Keratinocyte (primary cell): ENCODE data around the gene CALCOCO1. TPM values are rescaled to one million over a fixed set of nuclear protein-coding genes. Genes with fewer than 3 reads are reported as not detected.

Experiments
- DNase-seq: peaks from one replicate; pipeline ENCODE4 v3.0.0-alpha.2; 2011; ENCODE audit warnings: low read depth, missing footprints, low spot score
- FAIRE-seq: peaks from 2 replicates; lab custom pipeline; 2011; peaks lifted over from hg19 to GRCh38; lab: Jason Lieb, UNC
- H2AFZ ChIP-seq: 2 replicates; pipeline ENCODE4 v1.6.0; 2012; ENCODE audit warnings: low read length, control low read depth, inconsistent platforms; ENCODE audit not compliant: control insufficient read depth
- H3K27ac ChIP-seq: 2 replicates; pipeline ENCODE4 v1.5.1; 2011; ENCODE audit warnings: low read length; ENCODE audit not compliant: control insufficient read depth, insufficient read depth
- H3K27me3 ChIP-seq: 3 replicates; pipeline ENCODE4 v1.6.0; 2011; ENCODE audit warnings: low read length; ENCODE audit not compliant: control insufficient read depth, insufficient read depth; ENCODE audit errors: extremely low read depth
- H3K36me3 ChIP-seq, 2 experiments: 2 replicates in 1 of 2; 3 replicates in 1 of 2; pipeline ENCODE4 v1.5.1; 2011; ENCODE audit warnings: low read length in 2 of 2, mild to moderate bottlenecking in 1 of 2; ENCODE audit not compliant: control insufficient read depth in 2 of 2, insufficient read depth in 2 of 2; ENCODE audit errors: extremely low read depth in 1 of 2
- H3K4me1 ChIP-seq: 3 replicates; pipeline ENCODE4 v1.5.1; 2011; ENCODE audit warnings: low read length; ENCODE audit not compliant: control insufficient read depth, insufficient read depth; ENCODE audit errors: extremely low read depth
- H3K4me2 ChIP-seq: 3 replicates; pipeline ENCODE4 v1.6.0; 2011; ENCODE audit warnings: low read depth, low read length; ENCODE audit not compliant: control insufficient read depth, insufficient read depth; ENCODE audit errors: extremely low read depth
- H3K4me3 ChIP-seq, 3 experiments: fragments of 200-600 bp in 1 of 3; sonication (generic) in 1 of 3; 2 replicates in 2 of 3; 3 replicates in 1 of 3; pipeline ENCODE4 v1.5.1; 2011 to 2016; ENCODE audit warnings: low read length in 3 of 3, mild to moderate bottlenecking in 3 of 3, control low read depth in 2 of 3, inconsistent platforms in 1 of 3, low read depth in 1 of 3, mixed read lengths in 1 of 3, mixed run types in 1 of 3, moderate library complexity in 1 of 3; ENCODE audit not compliant: control insufficient read depth in 2 of 3, insufficient read depth in 2 of 3; ENCODE audit errors: extremely low read depth in 1 of 3
- H3K79me2 ChIP-seq: 2 replicates; pipeline ENCODE4 v1.6.0; 2012; ENCODE audit warnings: low read length; ENCODE audit not compliant: control insufficient read depth, insufficient read depth
- H3K9ac ChIP-seq: 3 replicates; pipeline ENCODE4 v1.6.0; 2011; ENCODE audit warnings: low read length; ENCODE audit not compliant: control insufficient read depth, insufficient read depth; ENCODE audit errors: extremely low read depth
- H3K9me1 ChIP-seq: 3 replicates; pipeline ENCODE4 v1.6.0; 2011; ENCODE audit warnings: low read length; ENCODE audit not compliant: control insufficient read depth, insufficient read depth; ENCODE audit errors: extremely low read depth
- H3K9me3 ChIP-seq: 2 replicates; pipeline ENCODE4 v1.5.1; 2012; ENCODE audit warnings: low read depth, low read length; ENCODE audit not compliant: control insufficient read depth
- H4K20me1 ChIP-seq: 3 replicates; pipeline ENCODE4 v1.6.0; 2011; ENCODE audit warnings: low read length; ENCODE audit not compliant: control insufficient read depth, insufficient read depth; ENCODE audit errors: extremely low read depth
- CTCF ChIP-seq, 3 experiments: IDR thresholded peaks in 1 of 3; conservative IDR thresholded peaks in 1 of 3; optimal IDR thresholded peaks in 1 of 3; 2 replicates in 2 of 3; 3 replicates in 1 of 3; pipeline versions ENCODE3 to v1.5.1; 2011; ENCODE audit warnings: low read length in 3 of 3, mild to moderate bottlenecking in 3 of 3, moderate library complexity in 2 of 3, control low read depth in 1 of 3, inconsistent platforms in 1 of 3; ENCODE audit not compliant: insufficient read depth in 2 of 3; ENCODE audit errors: extremely low read depth in 1 of 3
- EZH2 ChIP-seq: IDR thresholded peaks from one replicate; pipeline ENCODE4 v1.6.1; 2012; ENCODE audit warnings: inconsistent platforms, mild to moderate bottlenecking, low read length, moderate library complexity
- dilution Hi-C: fragments of 300-500 bp; cut with MboI; formaldehyde crosslinking; loops from one replicate; pipeline ENCODE4 v1.7.0; 2020; ENCODE audit warnings: low sequenced_read_pairs; ENCODE audit not compliant: extremely low pct_ligation_motif_present
- polyA plus RNA-seq, 5 experiments: library from polyadenylated mRNA; depleted of rRNA in 3 of 5; stranded (reverse) in 3 of 5; stranded (forward) in 1 of 5; unstranded in 1 of 5; fragments of >200 nt; gene quantifications; 1 replicate in 1 of 5; 2 replicates in 3 of 5; 3 replicates in 1 of 5; pipeline versions ENCODE4 v1.2.1 to v1.2.3, GENCODE V29; 2011 to 2012; ENCODE audit warnings: missing spikeins in 2 of 5, low read depth in 1 of 5, low replicate concordance in 1 of 5

The CALCOCO1 gene
- polyA plus RNA-seq, 1 donor (not counting 4 experiments of a cell fraction or from before 2014, with no cell fraction given): 67.3 TPM

- no peaks in the 10 kb centered on the region for H4K20me1 ChIP-seq
- DNase-seq (no peak), FAIRE-seq (no peak)
- no peak overlapping the region for H3K4me2 ChIP-seq
- H3K4me3 ChIP-seq: no peak overlapping the region
- no peak overlapping the region for H3K9ac ChIP-seq
- TF ChIP-seq EZH2 (no peak), CTCF (optimal IDR thresholded peaks at IDR 0.05 in 1 of 3, IDR thresholded peaks at IDR 0.05 in 1 of 3, conservative IDR thresholded peaks at IDR 0.05 in 1 of 3; ENCODE audit: extremely low read depth in 1 of 3, insufficient read depth in 2 of 3, low read length in 3 of 3) (no peak)
- H3K27me3 ChIP-seq: no peaks in the 10 kb centered on the region
- no peaks in the 10 kb centered on the region for H3K9me3 ChIP-seq
- no peaks in the 10 kb centered on the region for H3K36me3 ChIP-seq
- H2AFZ ChIP-seq: no peak overlapping the region
- H3K9me1 ChIP-seq: no peaks in the 10 kb centered on the region
- no peaks in the 10 kb centered on the region for H3K4me1 ChIP-seq
- no peak overlapping the region for H3K27ac ChIP-seq
- dilution Hi-C loops: no loop called here
- no peaks in the 10 kb centered on the region for H3K79me2 ChIP-seq
Measured at GRCh38 chr12:53686436-53686835, 40.8 kb downstream of the CALCOCO1 start.

- no peaks in the 10 kb centered on the region for H3K9me3 ChIP-seq
- DNase-seq (no peak), FAIRE-seq (no peak)
- no peak overlapping the region for H3K9ac ChIP-seq
- no peaks in the 10 kb centered on the region for H3K9me1 ChIP-seq
- H3K4me2 ChIP-seq: no peak overlapping the region
- H3K36me3 ChIP-seq: no peaks in the 10 kb centered on the region
- H3K27ac ChIP-seq: no peak overlapping the region
- no peak overlapping the region for H3K4me3 ChIP-seq
- dilution Hi-C loops: no loop called here
- H3K79me2 ChIP-seq: no peaks in the 10 kb centered on the region
- no peaks in the 10 kb centered on the region for H3K27me3 ChIP-seq
- TF ChIP-seq EZH2 (no peak), CTCF (optimal IDR thresholded peaks at IDR 0.05 in 1 of 3, IDR thresholded peaks at IDR 0.05 in 1 of 3, conservative IDR thresholded peaks at IDR 0.05 in 1 of 3; ENCODE audit: extremely low read depth in 1 of 3, insufficient read depth in 2 of 3, low read length in 3 of 3) (no peak)
- H4K20me1 ChIP-seq: no peaks in the 10 kb centered on the region
- no peak overlapping the region for H2AFZ ChIP-seq
- no peaks in the 10 kb centered on the region for H3K4me1 ChIP-seq
Measured at GRCh38 chr12:53684654-53685220, 42.5 kb downstream of the CALCOCO1 start.
